Neural progenitor cell (in vitro differentiated cells): ENCODE results near the gene DUOX1.

Experiments
- EZH2 ChIP-seq: fragments of 200-600 bp; sonication (generic); IDR thresholded peaks from 2 replicates; pipeline ENCODE4 v1.6.1; 2017; ENCODE audit warnings: antibody characterized with exemption, mild to moderate bottlenecking, moderate library complexity
- EZH2phosphoT487 ChIP-seq: fragments of 200-600 bp; sonication (generic); IDR thresholded peaks from 2 replicates; pipeline ENCODE4 v1.6.1; 2017; ENCODE audit warnings: antibody characterized with exemption
- TF ChIP-seq, protein P1 (sequence below): fragments of 200-600 bp; sonication (generic); IDR thresholded peaks from 2 replicates; pipeline ENCODE4 v1.5.1; 2017; ENCODE audit warnings: antibody characterized with exemption, mild to moderate bottlenecking

- TF ChIP-seq, protein P1, sequence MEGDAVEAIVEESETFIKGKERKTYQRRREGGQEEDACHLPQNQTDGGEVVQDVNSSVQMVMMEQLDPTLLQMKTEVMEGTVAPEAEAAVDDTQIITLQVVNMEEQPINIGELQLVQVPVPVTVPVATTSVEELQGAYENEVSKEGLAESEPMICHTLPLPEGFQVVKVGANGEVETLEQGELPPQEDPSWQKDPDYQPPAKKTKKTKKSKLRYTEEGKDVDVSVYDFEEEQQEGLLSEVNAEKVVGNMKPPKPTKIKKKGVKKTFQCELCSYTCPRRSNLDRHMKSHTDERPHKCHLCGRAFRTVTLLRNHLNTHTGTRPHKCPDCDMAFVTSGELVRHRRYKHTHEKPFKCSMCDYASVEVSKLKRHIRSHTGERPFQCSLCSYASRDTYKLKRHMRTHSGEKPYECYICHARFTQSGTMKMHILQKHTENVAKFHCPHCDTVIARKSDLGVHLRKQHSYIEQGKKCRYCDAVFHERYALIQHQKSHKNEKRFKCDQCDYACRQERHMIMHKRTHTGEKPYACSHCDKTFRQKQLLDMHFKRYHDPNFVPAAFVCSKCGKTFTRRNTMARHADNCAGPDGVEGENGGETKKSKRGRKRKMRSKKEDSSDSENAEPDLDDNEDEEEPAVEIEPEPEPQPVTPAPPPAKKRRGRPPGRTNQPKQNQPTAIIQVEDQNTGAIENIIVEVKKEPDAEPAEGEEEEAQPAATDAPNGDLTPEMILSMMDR: no peak
- TF ChIP-seq EZH2phosphoT487 (peak; percentile 76), EZH2 (peak; percentile 86)
Measured at GRCh38 chr15:45128971-45129639, 689 bp upstream of the DUOX1 start.
